Stimulated activated CD8-positive, alpha-beta memory T cell treated with anti-CD3 and anti-CD28 coated beads, Interleukin-12 subunit alpha, Interleukin-12 subunit beta, amount 100 ng/mL, for 24 hours (primary cell): ENCODE data around the gene RTL1.

Source experiments
- DNase-seq: peaks from one replicate; pipeline ENCODE4 v3.0.0-alpha.2; 2020; ENCODE audit errors: extremely low read depth

The RTL1 gene

GRCh38 chr14:100834794-100835547, 68.6 kb downstream of the RTL1 start:
- DNase-seq, result no peak

- DNase-seq, result no peak
Measured at GRCh38 chr14:100834082-100834793, 69.3 kb downstream of the RTL1 start.

GRCh38 chr14:100832311-100832960, 71.1 kb downstream of the RTL1 start:
- no peak for DNase-seq

GRCh38 chr14:100830681-100831080, 72.8 kb downstream of the RTL1 start:
- DNase-seq, result no peak
